Limb (tissue), 2 donors: ENCODE results near the gene CCDC85B.
"Not testable (repeated sequence)": the region's sequence is repeated elsewhere in the genome, so short reads cannot be mapped to it uniquely, and the experiment has no call there.

Experiments used
- DNase-seq, 2 donors: peaks; one replicate each; pipeline ENCODE4 v3.0.0-alpha.2; 2016; ENCODE audit errors: extremely low spot score in 2 of 2

CCDC85B gene

GRCh38 chr11:65885808-65886536 lies 4.5 kb upstream of the CCDC85B start:
- DNase-seq: no peak

GRCh38 chr11:65886826-65887722 lies 3.4 kb upstream of the CCDC85B start:
- no peak for DNase-seq

GRCh38 chr11:65887723-65888162 lies 2.7 kb upstream of the CCDC85B start:
- DNase-seq: no peak

GRCh38 chr11:65888163-65888814 lies 2.2 kb upstream of the CCDC85B start, which contains the start of gene FIBP:
Gene FIBP, minus strand, starts transcription at chr11:65888471. Its CDS starts 53 bp downstream, at chr11:65888418.
- peak; percentile 97 to 99 for DNase-seq

GRCh38 chr11:65891219-65892136 lies 1.0 kb downstream of the CCDC85B start:
- no peak for DNase-seq

- not testable (repeated sequence) for DNase-seq
Observed at GRCh38 chr11:65892137-65892540, 1.7 kb downstream of the CCDC85B start.

- DNase-seq: no peak
Observed at GRCh38 chr11:65892661-65893317, 2.3 kb downstream of the CCDC85B start.

- no peak for DNase-seq
Observed at GRCh38 chr11:65894034-65894591, 3.6 kb downstream of the CCDC85B start.

GRCh38 chr11:65895482-65895981 lies 5.1 kb downstream of the CCDC85B start:
- no peak for DNase-seq

- no peak for DNase-seq
Observed at GRCh38 chr11:65896034-65896999, 5.8 kb downstream of the CCDC85B start.

GRCh38 chr11:65897020-65897471 lies 6.6 kb downstream of the CCDC85B start:
- DNase-seq: no peak

- no peak for DNase-seq
Observed at GRCh38 chr11:65898656-65899355, 8.3 kb downstream of the CCDC85B start.

GRCh38 chr11:65899356-65900124 lies 9.1 kb downstream of the CCDC85B start:
- peak in 1 of 2 donors; percentile 62 for DNase-seq

- peak; percentile 18 to 71 for DNase-seq
Observed at GRCh38 chr11:65900125-65900898, 9.8 kb downstream of the CCDC85B start, which contains the start of gene FOSL1. Gene FOSL1, minus strand, starts transcription at chr11:65900388. Its CDS starts 49 bp downstream, at chr11:65900339.

GRCh38 chr11:65900899-65901180 lies 10.4 kb downstream of the CCDC85B start:
- DNase-seq: no peak

- no peak for DNase-seq
Observed at GRCh38 chr11:65903068-65903481, 12.6 kb downstream of the CCDC85B start.
